Measurements from ENCODE around the gene APBB3. TPM values are rescaled to one million over a fixed set of nuclear protein-coding genes. Genes with fewer than 3 reads are reported as not detected.

The APBB3 gene
- total and polyA plus RNA-seq, 9 of the 15 experiments (the other 6 are each of a cell fraction or from before 2014, with no cell fraction given): 0.17 to 24.3 (median 9.5) TPM

DNA sequence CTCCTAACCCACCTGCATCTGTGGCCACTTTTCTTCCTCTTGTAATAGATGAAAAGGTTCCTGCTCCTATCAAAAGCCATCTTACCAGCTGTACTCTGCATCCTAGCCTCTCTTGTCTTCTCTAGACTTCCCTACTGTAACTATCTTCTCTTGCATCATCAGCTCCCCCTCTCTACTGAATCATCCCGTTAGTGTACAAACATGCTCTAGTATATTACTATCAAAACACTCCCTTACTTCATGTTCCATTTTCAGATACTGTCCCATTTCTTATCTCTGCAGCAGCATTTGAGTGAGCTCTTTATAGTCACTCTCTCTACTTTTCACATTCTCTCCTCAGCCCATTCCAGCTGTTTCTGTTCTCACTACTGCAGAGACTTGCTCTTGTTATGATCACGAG lies 9.9 kb downstream of the APBB3 start (continued):
- TF ChIP-seq CBX2 (IDR thresholded peaks at IDR 0.05; ENCODE audit: insufficient read depth, low read length, poor library complexity, severe bottlenecking): no peak
- no peak for TF ChIP-seq ZNF76 (CRISPR knock-in tag; IDR thresholded peaks at IDR 0.05; ENCODE audit: borderline replicate concordance)
- TF ChIP-seq ERF (CRISPR knock-in tag; IDR thresholded peaks at IDR 0.05): no peak
- TF ChIP-seq ZNF224 (CRISPR knock-in tag; IDR thresholded peaks at IDR 0.05): no peak
- peak; percentile 44 for TF ChIP-seq POLR2A (conservative IDR thresholded peaks at IDR 0.05)
- TF ChIP-seq, protein P1, sequence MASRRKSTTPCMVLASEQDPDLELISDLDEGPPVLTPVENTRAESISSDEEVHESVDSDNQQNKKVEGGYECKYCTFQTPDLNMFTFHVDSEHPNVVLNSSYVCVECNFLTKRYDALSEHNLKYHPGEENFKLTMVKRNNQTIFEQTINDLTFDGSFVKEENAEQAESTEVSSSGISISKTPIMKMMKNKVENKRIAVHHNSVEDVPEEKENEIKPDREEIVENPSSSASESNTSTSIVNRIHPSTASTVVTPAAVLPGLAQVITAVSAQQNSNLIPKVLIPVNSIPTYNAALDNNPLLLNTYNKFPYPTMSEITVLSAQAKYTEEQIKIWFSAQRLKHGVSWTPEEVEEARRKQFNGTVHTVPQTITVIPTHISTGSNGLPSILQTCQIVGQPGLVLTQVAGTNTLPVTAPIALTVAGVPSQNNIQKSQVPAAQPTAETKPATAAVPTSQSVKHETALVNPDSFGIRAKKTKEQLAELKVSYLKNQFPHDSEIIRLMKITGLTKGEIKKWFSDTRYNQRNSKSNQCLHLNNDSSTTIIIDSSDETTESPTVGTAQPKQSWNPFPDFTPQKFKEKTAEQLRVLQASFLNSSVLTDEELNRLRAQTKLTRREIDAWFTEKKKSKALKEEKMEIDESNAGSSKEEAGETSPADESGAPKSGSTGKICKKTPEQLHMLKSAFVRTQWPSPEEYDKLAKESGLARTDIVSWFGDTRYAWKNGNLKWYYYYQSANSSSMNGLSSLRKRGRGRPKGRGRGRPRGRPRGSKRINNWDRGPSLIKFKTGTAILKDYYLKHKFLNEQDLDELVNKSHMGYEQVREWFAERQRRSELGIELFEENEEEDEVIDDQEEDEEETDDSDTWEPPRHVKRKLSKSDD (conservative IDR thresholded peaks at IDR 0.05; ENCODE audit: low read length): no peak
- TF ChIP-seq ZNF717 (CRISPR knock-in tag; IDR thresholded peaks at IDR 0.05): no peak
- TF ChIP-seq JUN (IDR thresholded peaks at IDR 0.05; ENCODE audit: borderline replicate concordance, low read depth, low read length): peak; percentile 81
- TF ChIP-seq JUN (CRISPR knock-in tag; IDR thresholded peaks at IDR 0.05; ENCODE audit: borderline replicate concordance): no peak
- no peak for TF ChIP-seq KLF6 (CRISPR knock-in tag; IDR thresholded peaks at IDR 0.05; ENCODE audit: borderline replicate concordance)
- TF ChIP-seq HDAC3 (IDR thresholded peaks at IDR 0.05; ENCODE audit: borderline replicate concordance, partially characterized antibody): no peak
- TF ChIP-seq FOXK2 (conservative IDR thresholded peaks at IDR 0.05 in 1 of 2, IDR thresholded peaks at IDR 0.05 in 1 of 2; ENCODE audit: low read depth in 2 of 2): 0 out of 4 replicates have a peak, but pooled peaks of 1 of the 2 experiments have one; percentile 17
- TF ChIP-seq CTBP1 (IDR thresholded peaks at IDR 0.05; ENCODE audit: borderline replicate concordance): peak; percentile 75
- no peak for TF ChIP-seq BMI1 (IDR thresholded peaks at IDR 0.05; ENCODE audit: low read length)
- TF ChIP-seq, protein P2, sequence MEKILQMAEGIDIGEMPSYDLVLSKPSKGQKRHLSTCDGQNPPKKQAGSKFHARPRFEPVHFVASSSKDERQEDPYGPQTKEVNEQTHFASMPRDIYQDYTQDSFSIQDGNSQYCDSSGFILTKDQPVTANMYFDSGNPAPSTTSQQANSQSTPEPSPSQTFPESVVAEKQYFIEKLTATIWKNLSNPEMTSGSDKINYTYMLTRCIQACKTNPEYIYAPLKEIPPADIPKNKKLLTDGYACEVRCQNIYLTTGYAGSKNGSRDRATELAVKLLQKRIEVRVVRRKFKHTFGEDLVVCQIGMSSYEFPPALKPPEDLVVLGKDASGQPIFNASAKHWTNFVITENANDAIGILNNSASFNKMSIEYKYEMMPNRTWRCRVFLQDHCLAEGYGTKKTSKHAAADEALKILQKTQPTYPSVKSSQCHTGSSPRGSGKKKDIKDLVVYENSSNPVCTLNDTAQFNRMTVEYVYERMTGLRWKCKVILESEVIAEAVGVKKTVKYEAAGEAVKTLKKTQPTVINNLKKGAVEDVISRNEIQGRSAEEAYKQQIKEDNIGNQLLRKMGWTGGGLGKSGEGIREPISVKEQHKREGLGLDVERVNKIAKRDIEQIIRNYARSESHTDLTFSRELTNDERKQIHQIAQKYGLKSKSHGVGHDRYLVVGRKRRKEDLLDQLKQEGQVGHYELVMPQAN (IDR thresholded peaks at IDR 0.05; ENCODE audit: borderline replicate concordance): 0 out of 2 replicates have a peak, but pooled peaks have one; percentile 8
- TF ChIP-seq NCOR1 (IDR thresholded peaks at IDR 0.05): peak; percentile 36; the same call in 1 of the 2 replicates
- TF ChIP-seq PTTG1 (tag; IDR thresholded peaks at IDR 0.05; ENCODE audit: low read depth): no peak
- TF ChIP-seq E2F3 (CRISPR knock-in tag; IDR thresholded peaks at IDR 0.05): no peak
- no peak for TF ChIP-seq SRSF1 (IDR thresholded peaks at IDR 0.05; ENCODE audit: low read depth, low read length)
- no peak for TF ChIP-seq TAF15 (IDR thresholded peaks at IDR 0.05; ENCODE audit: low read depth, low read length)
- TF ChIP-seq SREBF1 (IDR thresholded peaks at IDR 0.05; ENCODE audit: borderline replicate concordance, low read depth, low read length): no peak
- no peak for TF ChIP-seq TCF7L2 (IDR thresholded peaks at IDR 0.05; ENCODE audit: low read depth, low read length)
- TF ChIP-seq TOE1 (IDR thresholded peaks at IDR 0.05; ENCODE audit: borderline replicate concordance): no peak
- no peak for TF ChIP-seq TOE1 (CRISPR knock-in tag; IDR thresholded peaks at IDR 0.05; ENCODE audit: borderline replicate concordance, low read depth)
- TF ChIP-seq TCF7 (IDR thresholded peaks at IDR 0.05; ENCODE audit: borderline replicate concordance): no peak
- TF ChIP-seq RBM14 (IDR thresholded peaks at IDR 0.05; ENCODE audit: borderline replicate concordance, insufficient read depth, low read depth, low read length): no peak
- peak; percentile 24; the same call in 1 of the 2 replicates for TF ChIP-seq ELF4 (CRISPR knock-in tag; IDR thresholded peaks at IDR 0.05)
- TF ChIP-seq ELF1 (tag; IDR thresholded peaks at IDR 0.05): no peak

Data from K562 (cell line).